HepG2 (cell line): Measurements from ENCODE around the gene CEP19. TPM values are rescaled to one million over a fixed set of nuclear protein-coding genes. Genes with fewer than 3 reads are reported as not detected.

Experiments used
- BCL6 ChIP-seq: IDR thresholded peaks from 2 replicates; pipeline ENCODE4 v1.6.1; 2016; ENCODE audit warnings: missing genetic modification reagents, missing compliant biosample characterization
- CSRNP2 ChIP-seq: sonication (generic); formaldehyde crosslinking; conservative IDR thresholded peaks from 2 replicates; pipeline ENCODE4 v1.8.0; 2022; ENCODE audit warnings: low read depth, missing genetic modification reagents
- HMGXB4 ChIP-seq, 2 experiments: sonication (generic) in 1 of 2; formaldehyde crosslinking in 1 of 2; IDR thresholded peaks; 2 replicates each; pipeline versions ENCODE4 v1.4.0 to v1.6.1; 2018 to 2020; ENCODE audit warnings: missing genetic modification reagents in 2 of 2, borderline replicate concordance in 1 of 2, low read depth in 1 of 2, mild to moderate bottlenecking in 1 of 2, missing biosample characterization in 1 of 2
- KLF11 ChIP-seq: IDR thresholded peaks from 2 replicates; pipeline ENCODE4 v1.6.1; 2016; ENCODE audit warnings: missing compliant biosample characterization
- NR3C1 ChIP-seq: sonication (generic); formaldehyde crosslinking; IDR thresholded peaks from 2 replicates; pipeline ENCODE4 v1.4.0; 2020; ENCODE audit warnings: missing genetic modification reagents
- PITX1 ChIP-seq: sonication (generic); formaldehyde crosslinking; IDR thresholded peaks from 2 replicates; pipeline ENCODE4 v1.5.1; 2020; ENCODE audit warnings: mild to moderate bottlenecking, missing genetic modification reagents
- RERE ChIP-seq: IDR thresholded peaks from 2 replicates; pipeline ENCODE4 v1.6.1; 2016; ENCODE audit warnings: low read depth, missing genetic modification reagents, missing compliant biosample characterization
- SIN3A ChIP-seq: IDR thresholded peaks from 2 replicates; pipeline ENCODE4 v1.6.1; 2011; ENCODE audit warnings: low read depth, mild to moderate bottlenecking, control low read depth, low read length, borderline replicate concordance
- TBX3 ChIP-seq: fragments of 450-650 bp; IDR thresholded peaks from 2 replicates; pipeline ENCODE4 v1.6.1; 2017; ENCODE audit warnings: antibody characterized with exemption, mild to moderate bottlenecking, inconsistent platforms, borderline replicate concordance
- ZNF546 ChIP-seq: sonication (generic); formaldehyde crosslinking; conservative IDR thresholded peaks from 2 replicates; pipeline ENCODE4 v1.8.1; 2023; ENCODE audit warnings: mild to moderate bottlenecking, missing genetic modification reagents
- ZNF570 ChIP-seq: sonication (generic); formaldehyde crosslinking; IDR thresholded peaks from 2 replicates; pipeline ENCODE4 v1.4.0; 2020; ENCODE audit warnings: mild to moderate bottlenecking, missing genetic modification reagents, borderline replicate concordance
- polyA plus RNA-seq, 8 experiments: library from polyadenylated mRNA; depleted of rRNA in 3 of 8; stranded (reverse) in 7 of 8; unstranded in 1 of 8; fragments of >200 nt; fragmentation: Illumina TruSeq in 4 of 8; extraction: Trizol in 4 of 8; gene quantifications; 2 replicates each; pipeline versions ENCODE4 v1.2.1 to v1.2.3, GENCODE V29; 2011 to 2016; ENCODE audit warnings: low read depth in 4 of 8, missing spikeins in 1 of 8, mixed read lengths in 1 of 8; ENCODE audit not compliant: insufficient read depth in 1 of 8
- total RNA-seq, 5 experiments: library from RNA; depleted of rRNA; stranded (reverse); fragments of >200 nt; fragmentation: Illumina TruSeq; extraction: Trizol; gene quantifications; 2 replicates each; pipeline ENCODE4 v1.2.3, GENCODE V29; 2016; ENCODE audit warnings: low read depth in 1 of 5

Gene CEP19
- total and polyA plus RNA-seq, 2 of the 13 experiments (the other 11 are each of a cell fraction or from before 2014, with no cell fraction given): 0.48 to 1.2 TPM

GRCh38 chr3:196754091-196754981 lies 42.3 kb upstream of the CEP19 start (continued):
- TF ChIP-seq RERE (CRISPR knock-in tag) (no peak), CSRNP2 (CRISPR knock-in tag) (no peak), ZNF546 (CRISPR knock-in tag) (no peak), BCL6 (CRISPR knock-in tag) (peak; percentile 17; the same call in 1 of the 2 replicates), HMGXB4 (CRISPR knock-in tag; IDR thresholded peaks at IDR 0.05; ENCODE audit: borderline replicate concordance in 1 of 2, low read depth in 1 of 2) (0 out of 4 replicates have a peak, but pooled peaks of 1 of the 2 experiments have one; percentile 24), SIN3A (0 out of 2 replicates have a peak, but pooled peaks have one; percentile 51), TBX3 (no peak), PITX1 (peak; percentile 69; the same call in 1 of the 2 replicates), ZNF570 (CRISPR knock-in tag) (no peak), NR3C1 (CRISPR knock-in tag) (no peak), KLF11 (no peak)
